HG03060 (cell line): ENCODE data around the gene MS4A6A.
"Not testable (repeated sequence)": the region's sequence is repeated elsewhere in the genome, so short reads cannot be mapped to it uniquely, and the experiment has no call there.

Experiments
- ATAC-seq: cut with Tn5 transposase; IDR thresholded peaks from one replicate; pipeline ENCODE4 v1.9.1; 2021; ENCODE audit warnings: low read depth, moderate number of reproducible peaks; ENCODE audit not compliant: unreplicated experiment

MS4A6A gene

DNA sequence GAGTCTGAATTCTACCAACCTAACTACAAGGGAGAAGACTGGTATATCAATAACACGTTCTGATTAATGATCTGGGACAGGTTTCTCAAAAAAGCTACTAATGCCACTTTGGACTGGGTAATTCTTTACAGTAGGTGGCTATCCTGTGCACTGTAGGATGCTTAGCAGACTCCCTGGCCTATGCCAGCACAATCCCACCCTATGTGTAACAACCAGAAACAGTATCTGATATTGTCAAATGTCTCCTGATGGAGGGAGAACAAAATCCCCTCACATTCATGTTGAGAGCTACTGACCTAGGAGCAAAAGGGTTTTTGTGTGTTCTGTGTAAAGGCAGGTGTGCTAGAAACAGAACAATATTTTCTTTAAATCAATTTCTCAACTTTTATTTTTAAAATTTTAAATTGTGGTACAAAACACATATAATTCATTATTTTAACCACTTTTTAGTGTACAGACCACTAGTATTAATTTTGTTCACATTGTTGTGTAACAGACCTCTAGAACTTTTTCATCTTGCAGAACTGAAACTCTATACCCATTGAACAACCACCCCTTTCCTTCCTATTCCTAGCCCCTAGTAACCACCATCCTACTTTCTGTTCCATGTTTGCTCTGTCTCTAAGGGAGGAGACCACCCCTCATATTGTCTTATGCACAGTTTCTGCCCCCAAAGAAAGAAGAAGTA is 2.1 kb upstream of the MS4A6A start:
- ATAC-seq = no peak

- no peak for ATAC-seq
These were observed 815 bp upstream of the MS4A6A start for GRCh38 chr11:60183591-60184205.

- peak; percentile 59 for ATAC-seq
These were observed 7.0 kb downstream of the MS4A6A start for GRCh38 chr11:60175860-60176275.

DNA sequence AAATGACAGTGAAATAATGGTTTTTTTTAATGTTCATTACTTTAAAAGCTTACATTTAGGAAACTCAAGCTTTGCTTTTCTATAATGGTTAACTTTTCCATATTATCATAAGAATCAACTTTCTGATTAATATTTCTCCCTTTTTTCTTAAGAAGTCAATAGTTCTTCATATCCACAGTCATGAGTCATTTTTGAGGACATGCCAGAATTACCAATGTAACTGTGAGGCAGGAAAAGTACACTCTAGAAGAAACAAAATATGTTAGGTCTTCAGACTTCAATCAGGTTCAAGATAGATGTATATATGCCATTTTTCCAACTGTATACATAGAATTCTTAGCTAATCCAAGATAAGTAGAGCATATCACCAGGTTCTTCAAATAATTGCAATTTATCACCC is 10.9 kb downstream of the MS4A6A start:
- no peak for ATAC-seq

DNA sequence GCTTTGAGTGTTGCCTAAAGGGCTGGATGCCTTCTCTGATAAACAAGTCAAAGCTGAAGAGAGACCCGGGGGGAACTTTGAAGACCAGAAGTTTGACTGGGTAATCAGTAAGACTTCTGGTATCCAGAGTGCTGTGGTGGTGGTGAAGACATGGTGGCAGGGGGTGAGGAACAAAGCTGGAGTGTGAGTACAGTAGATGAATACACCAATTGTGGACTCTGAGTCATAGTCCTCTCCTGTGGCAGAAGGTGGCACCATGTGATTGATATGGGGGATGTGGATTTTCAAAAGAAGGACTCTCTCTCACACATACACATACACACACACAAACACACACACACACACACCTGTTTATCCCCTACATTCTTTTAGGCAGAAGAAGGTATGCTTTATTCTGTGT is 12.3 kb downstream of the MS4A6A start:
- ATAC-seq = no peak

- ATAC-seq = no peak
These were observed 13.5 kb downstream of the MS4A6A start for GRCh38 chr11:60169264-60169915.

DNA sequence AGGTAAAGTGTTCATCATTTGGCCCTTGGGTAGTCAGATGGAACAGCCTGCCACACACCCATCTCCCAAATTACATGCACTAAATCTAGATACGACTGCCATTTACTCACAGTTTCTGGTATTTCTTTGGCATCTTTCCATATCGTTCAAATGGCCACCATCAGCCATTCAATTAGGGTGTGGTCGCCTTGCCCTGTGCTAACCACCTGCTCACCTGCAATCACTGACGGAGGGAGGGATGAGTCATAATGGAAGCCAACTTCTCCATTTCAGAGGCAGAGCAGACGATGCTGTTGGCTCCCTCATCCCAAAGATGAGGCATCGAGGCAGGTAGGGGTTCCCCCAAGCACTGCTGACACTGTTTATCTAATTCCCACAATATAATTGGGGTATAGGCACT is 14.6 kb downstream of the MS4A6A start:
- no peak for ATAC-seq

DNA sequence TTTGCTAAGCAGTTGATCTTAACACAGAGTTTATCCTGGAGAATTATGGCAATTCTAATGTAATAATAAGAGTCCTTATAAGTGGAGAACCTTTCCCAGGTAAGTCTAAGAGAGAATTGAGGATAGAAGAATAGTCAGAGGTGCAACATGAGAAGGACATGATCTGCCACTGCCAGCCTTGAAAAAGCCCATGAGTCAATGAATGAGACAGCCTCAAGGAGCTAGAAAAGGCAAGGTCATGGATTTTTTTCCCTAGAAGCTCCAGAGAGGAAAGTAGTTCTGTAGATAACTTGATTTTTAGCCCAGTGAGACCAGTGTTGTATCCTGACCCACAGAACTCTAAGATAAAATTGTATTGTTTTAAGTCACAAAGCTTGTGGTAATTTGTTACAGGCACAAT is 16.9 kb downstream of the MS4A6A start:
- ATAC-seq = no peak

DNA sequence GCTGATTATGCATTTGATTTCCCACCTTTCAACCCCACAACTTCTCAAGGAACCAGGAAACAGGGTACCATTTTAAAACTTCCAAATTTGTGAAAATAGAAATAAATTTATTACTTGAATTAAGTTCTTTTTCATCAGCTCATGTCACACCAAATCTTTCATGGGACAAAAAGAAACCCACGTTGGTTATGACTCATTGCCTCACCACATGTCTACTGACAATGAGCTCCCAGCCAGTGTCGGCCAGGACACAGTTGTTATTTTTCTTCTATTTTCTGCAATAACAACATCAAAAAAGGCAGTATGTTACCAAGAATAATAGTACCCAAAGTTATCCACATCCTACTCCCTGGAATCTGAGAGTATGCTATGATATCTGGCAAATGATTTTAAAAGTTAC is 17.3 kb downstream of the MS4A6A start:
- no peak for ATAC-seq

- ATAC-seq = no peak
These were observed 18.3 kb downstream of the MS4A6A start for GRCh38 chr11:60164550-60165075.

DNA sequence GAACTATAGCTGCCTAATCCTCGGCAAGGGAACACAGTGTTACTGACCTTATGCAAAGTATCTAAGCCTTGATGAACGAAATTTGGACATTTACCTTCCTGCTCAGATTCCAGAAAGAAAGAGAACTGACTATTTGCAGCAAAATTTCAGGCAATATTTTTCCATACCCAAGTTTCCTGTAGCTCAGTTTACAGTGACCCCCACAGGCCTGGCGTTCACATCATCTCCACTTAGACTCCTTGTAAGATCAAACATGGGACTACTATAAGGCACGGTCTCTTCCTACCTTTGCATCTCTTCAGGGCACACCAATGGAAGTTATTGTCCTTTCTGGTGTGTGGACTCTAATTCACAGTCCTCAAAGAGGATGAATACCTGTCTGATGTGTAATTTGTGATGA is 21.1 kb downstream of the MS4A6A start:
- ATAC-seq = no peak

DNA sequence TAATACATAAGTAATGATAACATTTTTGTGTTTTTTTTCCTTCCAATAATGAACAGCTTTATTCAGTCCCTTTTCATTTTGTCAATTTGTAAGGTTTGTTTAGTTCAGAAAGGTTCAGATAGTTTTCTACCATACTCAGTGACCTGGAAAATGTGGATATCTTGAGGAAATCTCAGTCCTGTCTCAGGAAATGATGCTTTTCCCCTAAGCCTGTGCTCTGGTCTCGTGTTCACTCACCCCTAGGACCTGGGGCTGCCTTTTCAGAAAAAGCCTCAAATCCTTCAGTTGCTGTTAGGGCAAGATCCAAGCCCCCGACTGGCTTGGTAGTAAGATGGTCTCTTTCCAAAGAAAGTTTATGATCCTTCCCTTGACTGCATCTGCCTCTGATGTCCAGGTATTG is 21.8 kb downstream of the MS4A6A start:
- no peak for ATAC-seq

DNA sequence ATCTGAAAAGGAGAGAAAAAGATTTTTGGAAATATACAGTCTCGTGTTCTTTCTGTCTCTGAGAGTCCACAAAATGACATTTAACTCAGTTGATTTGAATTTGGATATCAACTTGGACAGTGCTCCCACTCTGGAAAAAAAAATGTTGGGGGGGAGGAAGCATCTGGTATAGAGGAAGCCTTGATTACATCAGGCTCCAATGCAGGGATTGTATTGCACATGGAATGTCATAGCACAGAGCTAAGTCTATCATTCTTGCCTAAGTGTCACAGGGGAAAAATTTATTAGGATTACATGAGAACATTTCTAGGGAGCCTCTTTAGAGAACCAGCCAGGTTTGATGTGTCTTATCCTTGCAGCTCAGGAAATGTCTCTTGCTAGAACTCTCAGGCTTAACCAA is 23.0 kb downstream of the MS4A6A start:
- ATAC-seq = no peak

- no peak for ATAC-seq
These were observed 23.6 kb downstream of the MS4A6A start for GRCh38 chr11:60159284-60159683.

DNA sequence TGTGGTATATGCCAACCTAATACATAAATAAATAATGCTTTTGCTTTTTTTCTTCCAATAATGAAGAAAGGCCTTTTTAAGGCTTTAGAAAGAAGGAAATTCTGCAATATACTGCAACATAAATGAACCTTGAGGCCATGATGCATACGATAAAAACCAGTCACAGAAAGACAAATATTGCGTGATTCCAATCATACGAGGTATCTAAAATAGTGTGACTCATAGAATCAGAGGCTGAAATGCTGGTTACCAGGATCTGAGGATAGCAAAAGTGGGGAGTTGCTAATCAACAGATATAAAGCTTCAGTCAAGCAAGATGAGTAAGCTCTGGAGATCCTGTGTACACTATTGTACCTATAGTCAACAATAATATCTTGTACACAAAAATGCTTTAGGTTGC is 24.2 kb downstream of the MS4A6A start:
- ATAC-seq = no peak

- no peak for ATAC-seq
These were observed 27.0 kb downstream of the MS4A6A start for GRCh38 chr11:60155931-60156330.

GRCh38 chr11:60152727-60153126 is 30.2 kb downstream of the MS4A6A start:
- not testable (repeated sequence) for ATAC-seq

- no peak for ATAC-seq
These were observed 32.6 kb downstream of the MS4A6A start for GRCh38 chr11:60150279-60150678.

- ATAC-seq = no peak
These were observed 37.2 kb downstream of the MS4A6A start for GRCh38 chr11:60145677-60146076.

GRCh38 chr11:60143768-60144167 is 39.1 kb downstream of the MS4A6A start:
- ATAC-seq = no peak

DNA sequence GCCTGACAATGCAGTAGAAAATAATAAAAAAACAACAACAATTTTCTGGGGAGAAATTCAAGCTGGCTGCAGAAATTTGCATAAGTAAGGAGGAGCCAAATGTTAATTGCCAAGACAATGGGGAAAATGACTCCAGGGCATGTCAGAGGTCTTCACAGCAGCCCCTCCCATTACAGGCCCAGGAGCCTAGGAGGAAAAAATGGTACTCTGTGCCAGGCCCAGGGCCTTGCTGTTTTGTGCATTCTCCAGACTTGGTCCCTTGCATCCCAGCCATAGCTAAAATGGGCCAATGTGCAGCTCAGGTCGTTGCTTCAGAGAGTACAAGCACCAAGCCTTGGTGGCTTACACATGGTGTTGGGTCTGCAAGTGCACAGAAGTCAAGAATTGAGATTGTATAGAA is 49.0 kb downstream of the MS4A6A start:
- no peak for ATAC-seq

- no peak for ATAC-seq
These were observed 51.0 kb downstream of the MS4A6A start for GRCh38 chr11:60131912-60132311.
